Endothelial cell of umbilical vein (primary cell): ENCODE data around the gene DIP2C. TPM values are rescaled to one million over a fixed set of nuclear protein-coding genes. Genes with fewer than 3 reads are reported as not detected.

Experiments used
- BruUV-seq: library from RNA; stranded (reverse); fragments of 400-500 nt; replicated peaks from 2 replicates; lab custom pipeline; 2021; lab: Mats Ljungman, UMichigan
- CTCF ChIA-PET: fragments of 300-600, 350-600 bp; sonication (Branson Sonifier 250); formaldehyde crosslinking; loops from one replicate; lab custom pipeline; 2021; ENCODE audit warnings: antibody characterized with exemption, inconsistent platforms; lab: Charles Lee
- POLR2A ChIA-PET: fragments of 300-600, 350-600 bp; sonication (Branson Sonifier 250); formaldehyde crosslinking; loops from one replicate; lab custom pipeline; 2021; ENCODE audit warnings: antibody characterized with exemption, inconsistent platforms; lab: Charles Lee
- DNase-seq: peaks from one replicate; pipeline ENCODE4 v3.0.0-alpha.2; 2011; ENCODE audit warnings: low read depth, low spot score
- FAIRE-seq: peaks from 2 replicates; lab custom pipeline; 2011; peaks lifted over from hg19 to GRCh38; lab: Jason Lieb, UNC
- H2AFZ ChIP-seq: 2 replicates; pipeline ENCODE4 v1.6.0; 2012; ENCODE audit warnings: low read depth, low read length, control low read depth, inconsistent platforms
- H3K27ac ChIP-seq: 2 replicates; pipeline ENCODE4 v1.5.1; 2011; ENCODE audit warnings: low read depth, mild to moderate bottlenecking, control low read depth, low read length, moderate library complexity; ENCODE audit not compliant: insufficient read depth
- H3K27me3 ChIP-seq, 2 experiments: 2 replicates each; pipeline versions ENCODE4 v1.6.0 to v1.6.1; 2011; ENCODE audit warnings: low read length in 2 of 2, mixed read lengths in 1 of 2; ENCODE audit not compliant: control insufficient read depth in 2 of 2, insufficient read depth in 2 of 2
- H3K36me3 ChIP-seq, 2 experiments: 2 replicates in 1 of 2; 3 replicates in 1 of 2; pipeline ENCODE4 v1.5.1; 2011; ENCODE audit warnings: low read length in 2 of 2, mild to moderate bottlenecking in 1 of 2, moderate library complexity in 1 of 2; ENCODE audit not compliant: control insufficient read depth in 2 of 2, insufficient read depth in 2 of 2; ENCODE audit errors: extremely low read depth in 1 of 2
- H3K4me1 ChIP-seq: 3 replicates; pipeline ENCODE4 v1.5.1; 2011; ENCODE audit warnings: mild to moderate bottlenecking, low read length; ENCODE audit not compliant: control insufficient read depth, insufficient read depth; ENCODE audit errors: extremely low read depth
- H3K4me2 ChIP-seq: 2 replicates; pipeline ENCODE4 v1.6.1; 2011; ENCODE audit warnings: low read length, control low read depth, mixed read lengths; ENCODE audit not compliant: insufficient read depth
- H3K4me3 ChIP-seq, 3 experiments: fragments of 200-600 bp in 1 of 3; sonication (generic), shearing (Covaris generic) in 1 of 3; replicated peaks in 1 of 3; 2 replicates each; pipeline ENCODE4 v1.5.1; 2011 to 2016; ENCODE audit warnings: control low read depth in 3 of 3, low read length in 3 of 3, mild to moderate bottlenecking in 2 of 3, inconsistent platforms in 1 of 3, low read depth in 1 of 3, moderate library complexity in 1 of 3; ENCODE audit not compliant: insufficient read depth in 1 of 3
- H3K79me2 ChIP-seq: 2 replicates; pipeline ENCODE4 v1.6.0; 2012; ENCODE audit warnings: low read length, inconsistent platforms; ENCODE audit not compliant: control insufficient read depth, insufficient read depth
- H3K9ac ChIP-seq: replicated peaks from 2 replicates; pipeline ENCODE3; 2011; ENCODE audit warnings: low read length, control low read depth; ENCODE audit not compliant: insufficient read depth; ENCODE audit errors: extremely low read depth
- H3K9me1 ChIP-seq: replicated peaks from 3 replicates; pipeline ENCODE4 v1.6.0; 2011; ENCODE audit warnings: mild to moderate bottlenecking, low read length; ENCODE audit not compliant: control insufficient read depth, insufficient read depth; ENCODE audit errors: extremely low read depth
- H3K9me3 ChIP-seq: replicated peaks from 2 replicates; pipeline ENCODE4 v1.5.1; 2012; ENCODE audit warnings: low read length, inconsistent platforms; ENCODE audit not compliant: control insufficient read depth, insufficient read depth
- H4K20me1 ChIP-seq: replicated peaks from 2 replicates; pipeline ENCODE3; 2011; ENCODE audit warnings: mild to moderate bottlenecking, low read length; ENCODE audit not compliant: control insufficient read depth, insufficient read depth; ENCODE audit errors: extremely low read depth
- CTCF ChIP-seq, 2 donors: IDR thresholded peaks; 1 replicate in 1 of 2; 2 replicates in 1 of 2; pipeline ENCODE4 v1.5.1; 2011; ENCODE audit warnings: low read length in 2 of 2, mild to moderate bottlenecking in 2 of 2, moderate library complexity in 2 of 2, control low read depth in 1 of 2, inconsistent platforms in 1 of 2, low read depth in 1 of 2; ENCODE audit not compliant: insufficient read depth in 1 of 2; ENCODE audit errors: extremely low read depth in 1 of 2
- EZH2 ChIP-seq: IDR thresholded peaks from 2 replicates; pipeline ENCODE4 v1.6.1; 2012; ENCODE audit warnings: borderline replicate concordance, low read depth, mild to moderate bottlenecking, moderate library complexity, low read length, inconsistent platforms; ENCODE audit not compliant: severe bottlenecking
- FOS ChIP-seq: IDR thresholded peaks from 2 replicates; pipeline ENCODE4 v1.6.1; 2011; ENCODE audit warnings: mild to moderate bottlenecking, low read length, moderate library complexity, borderline replicate concordance; ENCODE audit not compliant: insufficient read depth
- GATA2 ChIP-seq: IDR thresholded peaks from 2 replicates; pipeline ENCODE4 v1.7.0; 2011; ENCODE audit warnings: low read depth, mild to moderate bottlenecking, moderate library complexity, mixed read lengths, low read length; ENCODE audit not compliant: insufficient read length, insufficient read depth
- JUN ChIP-seq: IDR thresholded peaks from 2 replicates; pipeline ENCODE4 v1.6.1; 2011; ENCODE audit warnings: borderline replicate concordance, low read depth; ENCODE audit not compliant: insufficient read length, insufficient read depth
- MAX ChIP-seq: IDR thresholded peaks from 2 replicates; pipeline ENCODE4 v1.6.1; 2011; ENCODE audit not compliant: insufficient read depth, insufficient read length
- MYC ChIP-seq: IDR thresholded peaks from one replicate; pipeline ENCODE4 v1.6.1; 2011; ENCODE audit warnings: mild to moderate bottlenecking, low read depth, low read length
- POLR2A ChIP-seq: IDR thresholded peaks from 2 replicates; pipeline ENCODE4 v1.6.1; 2012; ENCODE audit warnings: low read depth, mild to moderate bottlenecking, control low read depth, low read length
- POLR2AphosphoS5 ChIP-seq: IDR thresholded peaks from 2 replicates; pipeline ENCODE4 v1.6.1; 2012; ENCODE audit warnings: low read depth, mild to moderate bottlenecking, control low read depth, low read length, moderate library complexity; ENCODE audit not compliant: insufficient read depth
- dilution Hi-C: fragments of 300-500 bp; cut with MboI; formaldehyde crosslinking; loops from one replicate; pipeline ENCODE4 v1.15.0; 2019; ENCODE audit warnings: low sequenced_read_pairs; ENCODE audit not compliant: extremely low pct_ligation_motif_present
- intact Hi-C: fragments of 100-400 bp; cut with micrococcal nuclease; formaldehyde crosslinking; loops from one replicate; pipeline ENCODE4 v1.10.0; 2022
- polyA plus RNA-seq, 4 experiments: library from polyadenylated mRNA; depleted of rRNA in 3 of 4; stranded (reverse) in 3 of 4; unstranded in 1 of 4; fragments of >200 nt; gene quantifications; 2 replicates each; pipeline versions ENCODE4 v1.2.1 to v1.2.3, GENCODE V29; 2011 to 2012; ENCODE audit warnings: missing spikeins in 1 of 4
- total RNA-seq: library from RNA; stranded (reverse); gene quantifications from 2 replicates; pipeline ENCODE4 v1.2.3, GENCODE V29; 2021

Gene DIP2C
- total and polyA plus RNA-seq, 2 donors (not counting 3 experiments of a cell fraction or from before 2014, with no cell fraction given) = 3.6 to 10.7 TPM

GRCh38 chr10:314381-314780 is 375.1 kb downstream of the DIP2C start:
- FAIRE-seq = no peak
- Histone ChIP-seq H3K4me1 (no peaks in the 10 kb centered on the region), H3K36me3 (peaks cover 0 to 2% of the 10 kb centered on the region in 2 experiments), H4K20me1 (no peaks in the 10 kb centered on the region), H3K27ac (no peak overlapping the region), H3K4me2 (no peak overlapping the region), H3K9ac (no peak overlapping the region), H3K9me3 (no peaks in the 10 kb centered on the region), H2AFZ (no peak overlapping the region), H3K79me2 (no peaks in the 10 kb centered on the region), H3K27me3 (no peaks in the 10 kb centered on the region), H3K9me1 (no peaks in the 10 kb centered on the region), H3K4me3 (no peak overlapping the region)
- dilution Hi-C loops = no loop called here
- TF ChIP-seq MAX = no peak
- no peak for TF ChIP-seq POLR2A
- TF ChIP-seq CTCF (IDR thresholded peaks at IDR 0.05; ENCODE audit: extremely low read depth in 1 of 2, insufficient read depth in 1 of 2, low read depth in 1 of 2, low read length in 2 of 2) = no peak
- TF ChIP-seq GATA2 = no peak
- TF ChIP-seq FOS = no peak
- TF ChIP-seq MYC = no peak
- TF ChIP-seq JUN = no peak
- no peak for TF ChIP-seq POLR2AphosphoS5
- no peak for TF ChIP-seq EZH2
- CTCF ChIA-PET = no interaction called here
- intact Hi-C loops = no loop called here
- POLR2A ChIA-PET = no interaction called here
- BruUV-seq = no TSS peak
- no peak for DNase-seq
